Left hindlimb (tissue), 1 donor: ENCODE data around the gene PRSS3.
"Not testable (repeated sequence)": the region's sequence is repeated elsewhere in the genome, so short reads cannot be mapped to it uniquely, and the experiment has no call there.

Experiments
- DNase-seq: peaks from one replicate; pipeline ENCODE4 v3.0.0-alpha.2; 2018

PRSS3 gene

DNA sequence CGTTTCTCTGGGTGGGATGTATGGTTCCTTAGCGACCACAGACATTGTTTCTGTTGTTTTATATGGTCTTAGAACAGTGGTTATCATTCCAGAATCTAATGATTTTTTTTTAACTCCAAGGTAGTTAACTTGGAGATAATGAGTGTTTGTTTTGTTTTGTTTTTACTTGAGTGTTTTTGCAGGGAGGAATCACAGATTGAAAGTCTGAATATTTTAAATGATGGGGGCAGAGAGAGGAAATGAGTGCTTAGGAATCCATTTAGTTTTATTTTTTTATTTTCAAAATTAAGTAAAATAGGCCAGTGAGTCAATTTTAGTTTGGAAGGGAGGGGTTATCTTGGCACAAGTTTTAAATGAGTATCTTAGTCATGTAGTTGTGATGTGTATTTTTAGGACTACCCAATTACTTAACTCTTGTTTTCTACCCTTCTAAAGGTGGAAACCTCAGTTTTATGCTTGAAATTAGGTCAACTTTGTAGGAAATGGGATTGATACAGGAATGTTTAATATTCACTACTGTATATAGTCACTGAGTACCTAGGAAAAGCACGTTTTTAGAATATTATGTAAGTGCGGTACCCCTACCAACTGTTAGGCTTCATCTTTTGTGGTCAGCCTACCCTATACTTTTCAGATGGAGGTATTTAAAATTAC is 23.6 kb downstream of the PRSS3 start:
- no peak for DNase-seq

DNA sequence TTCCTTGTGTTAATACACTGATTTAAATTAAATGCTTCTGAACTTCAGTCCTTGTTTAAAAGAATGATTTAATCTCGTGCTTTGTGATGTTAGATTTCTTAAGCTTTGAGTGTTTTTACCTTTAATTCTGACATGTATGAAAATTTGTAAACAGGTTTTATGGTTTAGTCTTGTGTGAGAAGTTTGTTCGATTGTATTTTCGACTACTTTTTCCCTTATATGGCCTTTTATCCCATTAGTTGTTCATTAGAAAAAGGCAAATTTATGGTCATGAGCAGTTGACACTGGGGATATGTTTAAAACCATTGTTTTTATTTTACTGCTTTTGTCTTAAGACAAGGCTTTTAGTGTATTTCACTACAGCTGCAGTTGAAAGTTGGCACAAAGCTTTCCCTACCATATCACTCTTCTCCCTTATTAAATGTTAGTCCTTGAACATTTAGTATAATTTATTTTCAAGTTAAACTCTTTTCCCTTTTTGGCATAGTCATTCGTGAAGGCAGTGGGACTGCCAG is 24.9 kb downstream of the PRSS3 start:
- no peak for DNase-seq

DNA sequence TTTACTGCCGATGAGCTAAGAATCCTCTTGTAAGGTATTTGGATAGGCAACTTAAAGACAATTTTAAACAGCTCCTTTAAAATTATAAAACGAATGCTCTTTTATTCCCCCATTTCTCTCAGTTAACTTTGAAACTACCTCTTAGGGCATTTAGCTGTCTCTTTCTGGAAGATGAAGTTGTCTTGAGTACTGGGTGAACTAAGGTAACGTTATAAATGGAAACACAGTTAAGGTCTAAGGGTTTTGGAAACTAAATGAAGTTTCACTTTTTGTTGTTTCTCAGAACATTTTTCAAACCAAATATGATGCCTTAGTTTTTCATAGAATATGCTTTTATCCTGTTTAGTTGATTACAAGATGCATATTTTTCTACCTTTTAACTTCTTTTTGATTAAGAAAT is 28.4 kb downstream of the PRSS3 start:
- DNase-seq = no peak

- not testable (repeated sequence) for DNase-seq
Observed at GRCh38 chr9:33827285-33827684, 31.9 kb downstream of the PRSS3 start.

DNA sequence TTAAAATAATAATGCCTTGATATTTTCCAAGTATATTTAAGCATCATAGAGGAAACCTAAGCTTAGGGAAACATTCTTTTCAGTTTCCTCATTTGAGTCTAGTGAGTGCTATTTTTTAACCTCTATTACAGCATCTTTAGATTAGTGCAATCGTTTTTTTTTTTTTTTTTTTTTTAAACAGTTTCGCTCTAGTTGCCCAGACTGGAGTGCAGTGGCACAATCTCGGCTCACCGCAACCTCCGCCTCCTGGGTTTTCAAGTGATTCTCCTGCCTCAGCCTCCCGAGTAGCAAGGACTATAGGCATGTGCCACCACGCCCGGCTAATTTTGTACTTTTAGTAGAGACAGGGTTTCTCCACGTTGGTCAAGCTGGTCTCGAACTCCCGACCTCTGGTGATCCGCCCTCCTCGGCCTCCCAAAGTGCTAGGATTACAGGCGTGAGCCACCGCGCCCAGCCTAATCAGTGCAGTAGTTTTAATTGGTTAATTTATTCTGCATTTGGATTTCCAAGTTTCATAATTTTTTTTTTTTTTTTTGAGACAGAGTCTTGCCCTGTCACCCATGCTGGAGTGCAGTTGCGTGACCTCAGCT is 34.4 kb downstream of the PRSS3 start:
- DNase-seq = not testable (repeated sequence)

DNA sequence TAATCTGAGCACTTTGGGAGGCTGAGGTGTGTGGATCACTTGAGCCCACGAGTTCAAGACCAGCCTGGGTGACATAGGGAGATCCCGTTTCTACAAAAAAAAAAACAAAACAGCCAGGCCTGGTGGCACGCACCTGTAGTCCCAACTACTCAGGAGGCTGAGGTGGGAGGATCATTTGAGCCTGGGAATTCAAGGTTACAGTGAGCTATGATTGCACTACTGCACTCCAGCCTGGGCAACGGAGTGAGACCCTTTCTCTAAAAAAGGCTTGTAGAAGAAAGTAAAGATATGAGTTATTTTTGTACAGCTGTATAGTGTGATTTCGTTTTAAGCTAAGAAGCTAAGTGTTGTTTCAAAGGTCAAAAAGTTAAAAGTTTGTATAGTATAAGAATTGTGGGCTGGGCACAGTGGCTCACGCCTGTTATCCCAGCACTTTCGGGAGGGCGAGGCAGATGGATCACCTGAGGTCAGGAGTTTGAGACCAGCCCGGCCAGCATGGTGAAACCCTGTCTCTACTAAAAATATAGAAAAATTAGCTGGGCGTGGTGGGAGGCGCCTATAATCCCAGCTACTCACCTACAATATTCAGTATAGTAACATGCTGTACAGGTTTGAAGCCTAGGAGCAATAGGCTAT is 40.4 kb downstream of the PRSS3 start:
- no peak for DNase-seq

DNA sequence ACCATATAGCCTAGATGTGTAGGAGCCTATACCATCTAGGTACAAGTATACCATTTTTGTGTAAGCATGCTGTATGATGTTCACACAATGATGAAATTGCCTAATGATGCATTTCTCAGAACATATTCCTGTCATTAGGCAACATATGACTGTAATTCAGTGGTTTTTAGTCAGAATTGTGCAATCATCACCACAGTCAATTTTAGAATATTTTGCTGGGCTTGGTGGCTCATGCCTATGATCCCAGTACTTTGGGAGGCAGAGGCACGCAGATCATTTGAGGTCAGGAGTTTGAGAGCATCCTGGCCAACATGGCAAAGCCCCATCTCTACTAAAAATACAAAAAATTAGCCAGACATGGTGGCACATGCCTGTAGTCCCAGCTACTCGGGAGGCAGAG is 40.9 kb downstream of the PRSS3 start:
- DNase-seq = not testable (repeated sequence)

DNA sequence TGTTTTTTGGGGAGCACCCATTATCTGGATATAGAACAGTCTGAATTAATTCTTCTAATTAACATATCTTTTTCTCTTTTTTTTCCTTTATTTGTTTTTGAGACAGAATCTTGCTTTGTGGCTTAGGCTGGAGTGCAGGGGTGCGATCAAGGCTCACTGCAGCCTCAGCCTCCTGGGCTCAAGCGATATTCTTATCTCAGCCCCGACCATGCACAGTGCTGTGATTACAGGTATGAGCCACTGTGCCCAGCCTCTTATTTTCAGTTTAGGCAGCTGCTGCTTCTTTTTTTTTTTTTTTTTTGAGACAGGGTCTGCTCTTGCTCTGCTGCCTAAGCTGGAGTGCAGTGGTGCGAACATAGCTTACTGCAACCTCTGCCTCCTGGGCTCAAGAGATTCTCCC is 41.8 kb downstream of the PRSS3 start:
- no peak for DNase-seq

DNA sequence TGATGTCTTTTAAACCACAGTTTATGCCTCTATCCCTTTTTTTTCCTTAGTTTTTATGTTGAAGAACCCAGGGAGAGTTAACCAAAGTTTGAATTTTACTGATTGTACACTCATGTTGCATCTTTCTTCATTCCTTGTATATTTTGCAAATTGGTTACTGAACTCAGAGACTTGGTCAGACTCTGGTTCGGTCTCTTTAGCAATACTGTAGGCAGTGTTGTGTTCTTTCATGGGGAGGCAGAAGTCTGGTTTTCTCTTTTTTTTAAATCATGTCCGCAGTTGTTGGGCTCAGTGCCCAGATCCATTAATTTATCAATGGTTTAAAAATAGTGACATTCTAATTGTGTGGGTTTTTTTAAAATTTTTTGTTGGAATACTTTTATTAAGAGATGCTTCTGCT is 45.0 kb downstream of the PRSS3 start:
- no peak for DNase-seq

- no peak for DNase-seq
Observed at GRCh38 chr9:33843312-33843961, 48.1 kb downstream of the PRSS3 start.

- no peak for DNase-seq
Observed at GRCh38 chr9:33846231-33846630, 50.9 kb downstream of the PRSS3 start.

GRCh38 chr9:33847894-33848205 is 52.5 kb downstream of the PRSS3 start:
- not testable (repeated sequence) for DNase-seq
